Activated T-helper 1 cell treated with anti-CD3 and anti-CD28 coated beads, Interleukin-12 subunit alpha, Interleukin-12 subunit beta, Interleukin-2, Interleukin-4 antibody, amounts not matched to agents 30 ng/mL and 10 ng/mL and 1 ng/mL, durations not matched to agents 14 hours and 24 hours and 36 hours (primary cell): ENCODE measurements around the gene PPM1B. TPM values are rescaled to one million over a fixed set of nuclear protein-coding genes. Genes with fewer than 3 reads are reported as not detected.
A peak's percentile ranks its signal among the peaks of the same experiment; 100 is the strongest.
"Not testable (repeated sequence)": the region's sequence is repeated elsewhere in the genome, so short reads cannot be mapped to it uniquely, and the experiment has no call there.

Experiments used
- DNase-seq: peaks from one replicate; pipeline ENCODE4 v3.0.0; 2021; ENCODE audit warnings: low spot score
- H3K27ac Mint-ChIP-seq: one replicate; pipeline ENCODE4 v1.8.0; 2021; ENCODE audit warnings: mild to moderate bottlenecking, mixed read lengths
- H3K27me3 Mint-ChIP-seq: one replicate; pipeline ENCODE4 v1.8.0; 2022; ENCODE audit warnings: mild to moderate bottlenecking, moderate library complexity, mixed read lengths; ENCODE audit not compliant: insufficient read depth
- H3K36me3 Mint-ChIP-seq: one replicate; pipeline ENCODE4 v1.8.0; 2021; ENCODE audit warnings: low read depth, mixed read lengths
- H3K4me1 Mint-ChIP-seq: one replicate; pipeline ENCODE4 v1.8.0; 2021; ENCODE audit warnings: low read depth, mixed read lengths
- H3K4me3 Mint-ChIP-seq: one replicate; pipeline ENCODE4 v1.8.0; 2021; ENCODE audit warnings: mild to moderate bottlenecking, moderate library complexity, mixed read lengths
- H3K9me3 Mint-ChIP-seq: one replicate; pipeline ENCODE4 v1.8.0; 2021; ENCODE audit warnings: mixed read lengths
- intact Hi-C: fragments of 100-400 bp; cut with micrococcal nuclease; formaldehyde crosslinking; loops from one replicate; pipeline ENCODE4 v1.15.1; 2024
- total RNA-seq: library from RNA; stranded (reverse); gene quantifications from 2 replicates; pipeline ENCODE4 v1.2.3, GENCODE V29; 2022

Gene PPM1B
- total RNA-seq, 1 donor from 2014 or later = 42.2 TPM

DNA sequence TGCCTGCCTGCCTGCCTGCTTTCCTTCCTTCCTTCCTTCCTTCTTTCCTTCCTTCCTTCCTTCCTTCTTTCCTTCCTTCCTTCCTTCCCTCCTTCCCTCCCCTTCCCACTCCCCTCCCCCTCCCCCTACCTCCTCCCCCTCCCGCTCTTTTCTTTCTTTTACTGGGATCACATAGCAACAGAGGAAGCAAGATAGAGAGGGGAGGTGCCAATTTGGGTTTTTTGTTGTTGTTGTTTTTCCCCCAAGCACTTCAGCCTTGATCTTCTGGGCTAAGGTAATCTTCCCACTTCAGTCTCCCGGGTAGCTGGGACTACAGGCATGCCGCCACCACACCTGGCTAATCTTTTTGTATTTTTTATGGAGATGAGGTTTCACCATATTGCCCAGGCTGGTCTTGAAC, 20.0 kb downstream of the PPM1B start:
- DNase-seq = no peak
- Mint-ChIP-seq H3K36me3 (peaks cover 25% of the 10 kb centered on the region), H3K4me3 (no peak overlapping the region), H3K27ac (no peak overlapping the region), H3K9me3 (no peaks in the 10 kb centered on the region), H3K27me3 (no peaks in the 10 kb centered on the region), H3K4me1 (peaks cover 60% of the 10 kb centered on the region)
- intact Hi-C loops = no loop called here

GRCh38 chr2:44189104-44189503, 20.4 kb downstream of the PPM1B start:
- Mint-ChIP-seq H3K4me3 (no peak overlapping the region), H3K4me1 (peaks cover 56% of the 10 kb centered on the region), H3K36me3 (peaks cover 24% of the 10 kb centered on the region), H3K27me3 (no peaks in the 10 kb centered on the region), H3K27ac (no peak overlapping the region), H3K9me3 (no peaks in the 10 kb centered on the region)
- DNase-seq = no peak
- intact Hi-C loops = no loop called here

- H3K4me3 Mint-ChIP-seq = no peak overlapping the region
These were observed 21.9 kb downstream of the PPM1B start for GRCh38 chr2:44190526-44190925.

DNA sequence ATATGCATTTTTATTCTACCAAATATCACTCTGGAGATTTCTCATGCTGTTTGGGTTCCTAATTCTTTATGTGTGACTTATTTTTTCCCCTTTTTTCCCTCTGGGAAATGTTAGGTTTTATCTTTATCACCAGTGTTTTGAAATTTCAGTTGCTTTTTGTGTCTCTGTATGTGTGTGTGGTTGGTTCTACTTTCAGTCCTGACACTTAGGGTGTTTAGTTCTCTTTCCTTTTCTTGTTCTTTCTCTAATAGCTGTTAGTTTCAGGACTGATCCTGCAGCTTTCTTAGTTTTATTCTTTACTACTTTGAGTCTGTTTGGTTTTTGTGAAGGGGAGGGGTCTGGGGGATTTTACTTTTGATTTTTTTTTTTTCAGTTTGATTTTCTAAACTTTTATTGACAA, 23.1 kb downstream of the PPM1B start:
- no peaks in the 10 kb centered on the region for H3K9me3 Mint-ChIP-seq
- H3K27ac Mint-ChIP-seq = peak overlapping the region; percentile 79
- H3K4me3 Mint-ChIP-seq = no peak overlapping the region
- no peaks in the 10 kb centered on the region for H3K27me3 Mint-ChIP-seq
- intact Hi-C loops = loop anchor here (1.0 to 2.0 kb wide), 2 partner anchors 23 to 71 kb away; partner anchors contain the start of gene PPM1B
- peaks cover 32% of the 10 kb centered on the region for H3K4me1 Mint-ChIP-seq
- DNase-seq = no peak
- peaks cover 26% of the 10 kb centered on the region for H3K36me3 Mint-ChIP-seq

More at GRCh38 chr2:44190526-44190925, 21.9 kb downstream of the PPM1B start:
- H3K9me3 Mint-ChIP-seq = no peaks in the 10 kb centered on the region
- H3K36me3 Mint-ChIP-seq = peaks cover 24% of the 10 kb centered on the region
- no peaks in the 10 kb centered on the region for H3K27me3 Mint-ChIP-seq
- no peak overlapping the region for H3K27ac Mint-ChIP-seq
- H3K4me1 Mint-ChIP-seq = peaks cover 42% of the 10 kb centered on the region
- DNase-seq = no peak
- intact Hi-C loops = loop anchor here (2.0 kb wide), 1 partner anchor 70 kb away; no protein-coding TSS in a partner anchor

DNA sequence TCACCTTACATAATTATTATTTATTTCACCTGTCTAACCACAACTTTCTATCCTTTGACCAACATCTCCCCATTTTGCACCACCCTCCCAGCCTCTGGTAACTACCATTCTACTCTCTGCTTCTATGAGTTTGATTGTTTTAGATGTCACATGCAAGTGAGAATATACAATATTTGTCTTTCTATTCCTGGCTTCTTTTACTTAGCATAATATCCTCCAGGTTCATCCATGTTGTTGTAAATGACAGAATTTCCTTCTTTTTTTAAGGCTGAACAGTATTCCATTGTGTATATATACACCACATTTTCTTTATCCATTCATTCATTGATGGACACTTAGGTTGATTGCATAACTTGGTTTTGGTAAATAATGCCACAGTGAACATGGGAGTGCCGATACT, 24.0 kb downstream of the PPM1B start:
- intact Hi-C loops = no loop called here
- no peak for DNase-seq
- peak overlapping the region; percentile 58 for H3K27ac Mint-ChIP-seq
- H3K4me1 Mint-ChIP-seq = peaks cover 27% of the 10 kb centered on the region
- no peaks in the 10 kb centered on the region for H3K9me3 Mint-ChIP-seq
- H3K36me3 Mint-ChIP-seq = peaks cover 22% of the 10 kb centered on the region
- H3K4me3 Mint-ChIP-seq = no peak overlapping the region
- H3K27me3 Mint-ChIP-seq = no peaks in the 10 kb centered on the region

- DNase-seq = no peak
- Mint-ChIP-seq H3K9me3 (no peaks in the 10 kb centered on the region), H3K4me1 (peaks cover 27% of the 10 kb centered on the region), H3K4me3 (no peak overlapping the region), H3K27ac (no peak overlapping the region), H3K27me3 (no peaks in the 10 kb centered on the region), H3K36me3 (peaks cover 24% of the 10 kb centered on the region)
- intact Hi-C loops = no loop called here
These were observed 27.0 kb downstream of the PPM1B start for GRCh38 chr2:44195714-44196113.

- DNase-seq = no peak
- peaks cover 35% of the 10 kb centered on the region for H3K36me3 Mint-ChIP-seq
- peaks cover 25% of the 10 kb centered on the region for H3K4me1 Mint-ChIP-seq
- no peak overlapping the region for H3K27ac Mint-ChIP-seq
- H3K27me3 Mint-ChIP-seq = no peaks in the 10 kb centered on the region
- H3K4me3 Mint-ChIP-seq = no peak overlapping the region
- intact Hi-C loops = no loop called here
- H3K9me3 Mint-ChIP-seq = no peaks in the 10 kb centered on the region
These were observed 29.1 kb downstream of the PPM1B start for GRCh38 chr2:44197816-44198215.

DNA sequence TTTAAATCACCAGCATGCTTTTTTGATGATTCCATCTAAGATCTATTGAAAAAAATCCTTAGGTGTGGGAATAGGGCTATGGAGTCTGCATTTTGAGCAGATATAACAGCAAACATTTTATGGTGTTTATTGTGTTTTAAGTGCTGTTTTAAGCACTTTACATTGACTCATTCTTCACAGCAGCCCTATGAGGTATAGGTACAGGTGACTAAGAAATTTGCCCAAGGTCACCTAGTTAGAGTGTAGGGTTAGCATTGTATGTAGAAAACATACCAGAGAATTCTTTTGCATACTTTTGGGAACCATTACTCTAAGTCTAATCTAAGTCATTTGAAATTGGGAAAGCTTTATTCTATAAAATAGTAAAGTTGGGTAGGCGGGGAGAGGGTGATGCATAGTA, 31.3 kb downstream of the PPM1B start:
- peaks cover 44% of the 10 kb centered on the region for H3K36me3 Mint-ChIP-seq
- H3K27me3 Mint-ChIP-seq = no peaks in the 10 kb centered on the region
- intact Hi-C loops = no loop called here
- H3K4me1 Mint-ChIP-seq = peaks cover 25% of the 10 kb centered on the region
- H3K4me3 Mint-ChIP-seq = no peak overlapping the region
- DNase-seq = no peak
- no peak overlapping the region for H3K27ac Mint-ChIP-seq
- peaks cover 8% of the 10 kb centered on the region for H3K9me3 Mint-ChIP-seq

- intact Hi-C loops = no loop called here
- H3K27me3 Mint-ChIP-seq = no peaks in the 10 kb centered on the region
- H3K9me3 Mint-ChIP-seq = peaks cover 8% of the 10 kb centered on the region
- no peak overlapping the region for H3K27ac Mint-ChIP-seq
- peaks cover 28% of the 10 kb centered on the region for H3K4me1 Mint-ChIP-seq
- H3K36me3 Mint-ChIP-seq = peaks cover 43% of the 10 kb centered on the region
- H3K4me3 Mint-ChIP-seq = no peak overlapping the region
- no peak for DNase-seq
These were observed 32.1 kb downstream of the PPM1B start for GRCh38 chr2:44200759-44201158.

- no peak for DNase-seq
- Mint-ChIP-seq H3K4me1 (peaks cover 28% of the 10 kb centered on the region), H3K4me3 (no peak overlapping the region), H3K36me3 (peaks cover 42% of the 10 kb centered on the region), H3K27ac (no peak overlapping the region), H3K27me3 (no peaks in the 10 kb centered on the region), H3K9me3 (peaks cover 8% of the 10 kb centered on the region)
- intact Hi-C loops = no loop called here
These were observed 33.0 kb downstream of the PPM1B start for GRCh38 chr2:44201648-44202165.

DNA sequence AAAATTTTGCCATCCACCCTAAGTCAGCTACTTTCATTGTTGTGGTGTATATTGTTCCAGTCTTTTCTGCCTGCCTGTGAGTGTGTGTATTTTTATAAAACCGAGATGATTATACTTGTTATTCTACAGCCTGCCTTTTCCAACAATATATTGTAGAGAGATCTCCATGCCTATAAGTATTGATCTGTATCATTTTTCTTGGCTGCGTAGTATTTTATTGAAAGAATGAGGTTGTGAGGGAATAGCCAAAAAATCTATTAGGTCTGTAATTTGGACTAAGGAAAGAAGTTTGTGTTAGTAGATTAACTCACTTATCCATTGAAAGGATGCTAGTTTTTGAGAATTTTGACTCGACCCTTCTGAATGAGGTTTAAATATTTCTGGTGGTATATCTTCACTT, 34.9 kb downstream of the PPM1B start:
- intact Hi-C loops = no loop called here
- Mint-ChIP-seq H3K36me3 (peaks cover 41% of the 10 kb centered on the region), H3K27ac (no peak overlapping the region), H3K27me3 (no peaks in the 10 kb centered on the region), H3K4me3 (no peak overlapping the region), H3K4me1 (peaks cover 28% of the 10 kb centered on the region), H3K9me3 (peaks cover 8% of the 10 kb centered on the region)
- no peak for DNase-seq

DNA sequence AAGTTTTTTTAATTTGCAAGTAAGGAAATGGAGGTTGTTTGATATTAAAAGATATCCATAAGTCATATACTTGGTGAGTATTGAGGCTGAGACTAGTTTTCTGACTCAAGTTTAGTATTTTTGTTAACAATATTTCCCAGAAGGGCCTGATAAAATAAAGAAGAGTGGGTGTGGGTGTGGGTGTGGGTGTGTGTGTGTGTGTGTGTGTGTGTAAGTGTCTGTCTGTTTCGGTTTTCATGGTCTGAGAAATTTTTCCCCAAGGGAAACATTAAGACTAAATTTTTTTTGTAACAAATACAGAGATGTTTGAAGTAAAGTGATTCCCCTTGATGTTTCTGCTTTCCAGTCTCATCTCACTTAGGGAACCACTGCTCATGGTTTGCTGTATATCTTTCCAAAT, 36.5 kb downstream of the PPM1B start:
- H3K36me3 Mint-ChIP-seq = peaks cover 43% of the 10 kb centered on the region
- DNase-seq = no peak
- H3K9me3 Mint-ChIP-seq = peaks cover 8% of the 10 kb centered on the region
- intact Hi-C loops = no loop called here
- H3K4me1 Mint-ChIP-seq = peaks cover 24% of the 10 kb centered on the region
- H3K27ac Mint-ChIP-seq = peak overlapping the region; percentile 56
- no peaks in the 10 kb centered on the region for H3K27me3 Mint-ChIP-seq
- no peak overlapping the region for H3K4me3 Mint-ChIP-seq

DNA sequence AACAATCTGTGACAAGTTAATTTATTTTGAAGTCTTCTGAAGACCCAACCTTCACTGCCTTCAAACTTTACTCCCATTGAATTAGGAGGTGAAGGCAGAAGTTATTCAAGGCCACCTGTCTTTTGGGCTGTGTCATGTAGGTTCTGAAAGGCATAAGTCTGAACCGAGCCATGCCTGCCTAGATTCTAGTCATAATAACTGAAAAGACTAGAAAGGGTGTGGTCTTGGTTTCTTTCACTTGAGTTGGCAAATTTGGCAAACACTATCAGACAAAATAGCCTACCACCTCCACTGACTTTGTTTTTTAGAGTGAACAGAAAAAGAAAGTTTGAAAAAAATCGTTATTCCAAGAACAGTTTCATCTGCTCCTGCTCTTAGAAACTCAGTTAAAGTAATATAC, 38.4 kb downstream of the PPM1B start:
- Mint-ChIP-seq H3K4me1 (peaks cover 12% of the 10 kb centered on the region), H3K4me3 (no peak overlapping the region), H3K27me3 (no peaks in the 10 kb centered on the region), H3K27ac (no peak overlapping the region), H3K36me3 (peaks cover 31% of the 10 kb centered on the region), H3K9me3 (peaks cover 8% of the 10 kb centered on the region)
- intact Hi-C loops = no loop called here
- DNase-seq = no peak

- intact Hi-C loops, H3K27ac Mint-ChIP-seq, H3K9me3 Mint-ChIP-seq, H3K27me3 Mint-ChIP-seq, H3K4me3 Mint-ChIP-seq, DNase-seq: not testable (repeated sequence)
- Mint-ChIP-seq H3K4me1 (peaks cover 12% of the 10 kb centered on the region), H3K36me3 (peaks cover 34% of the 10 kb centered on the region)
These were observed 39.0 kb downstream of the PPM1B start for GRCh38 chr2:44207648-44208047.
